ENCODE measurements around the gene ARID1B. TPM values are rescaled to one million over a fixed set of nuclear protein-coding genes. Genes with fewer than 3 reads are reported as not detected.

ARID1B gene
- total and polyA plus RNA-seq, 9 of the 15 experiments (the other 6 are each of a cell fraction or from before 2014, with no cell fraction given) = 12.5 to 50.5 (median 25.8) TPM

DNA sequence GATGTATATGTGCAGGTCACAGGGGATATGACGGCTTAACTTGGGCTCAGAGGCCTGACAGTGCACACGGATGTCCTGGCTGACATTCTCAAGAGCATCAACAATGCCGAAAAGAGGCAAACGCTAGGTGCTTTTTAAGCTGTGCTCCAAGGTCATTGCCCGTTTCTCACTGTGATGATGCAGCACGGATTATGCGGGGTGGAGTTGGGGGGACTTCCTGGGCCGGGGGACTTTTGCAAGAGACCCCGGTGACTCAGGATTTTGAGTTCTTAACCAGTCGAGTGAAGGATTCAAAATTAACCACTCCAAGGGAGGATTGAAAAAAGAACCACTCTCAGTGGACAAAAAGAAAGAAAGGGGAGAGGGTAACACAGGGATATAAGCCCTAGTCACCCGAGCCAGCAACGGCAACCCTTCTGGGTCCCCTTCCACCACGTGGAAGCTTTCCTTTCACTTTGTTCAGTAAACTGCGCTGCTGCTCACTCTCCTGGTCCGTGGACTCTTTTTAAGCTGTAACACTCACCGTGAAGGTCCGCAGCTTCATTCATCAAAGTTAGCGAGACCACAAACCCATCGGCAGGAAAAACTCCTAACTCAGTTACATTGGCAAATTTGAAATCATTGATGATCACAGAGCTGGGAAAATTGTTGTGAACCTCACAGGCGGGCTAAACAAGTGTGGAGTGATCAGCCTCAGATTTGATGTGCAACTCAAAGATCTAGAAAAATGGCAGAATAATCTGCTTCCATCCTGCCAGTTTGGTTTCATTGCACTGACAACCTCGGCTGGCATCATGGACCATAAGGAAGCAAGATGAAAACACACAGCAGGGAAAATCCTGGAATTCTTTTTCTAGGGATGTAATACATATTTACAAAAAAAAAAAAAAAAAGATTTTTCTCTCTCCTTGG, 199.3 kb downstream of the ARID1B start:
- Histone ChIP-seq H3K9me3 (replicated peaks; ENCODE audit: control insufficient read depth, insufficient read depth, low read depth, low read length) (no peaks in the 10 kb centered on the region; the same call in 1 of the 2 replicates), H3K79me2 (ENCODE audit: control insufficient read depth, insufficient read depth, low read length) (peaks cover 55% of the 10 kb centered on the region), H3K36me3 (ENCODE audit: control insufficient read depth, insufficient read depth, low read length) (no peaks in the 10 kb centered on the region), H3K4me2 (ENCODE audit: insufficient read depth, low read length) (0 out of 2 replicates have a peak overlapping the region, but pooled peaks have one; percentile 17), H3K27me3 (ENCODE audit: control insufficient read depth in 2 of 2, insufficient read depth in 2 of 2, low read length in 2 of 2) (no peaks in the 10 kb centered on the region), H3K9ac (ENCODE audit: insufficient read depth in 1 of 2, low read depth in 2 of 2, low read length in 2 of 2) (no peak overlapping the region), H4K20me1 (replicated peaks; ENCODE audit: control insufficient read depth, insufficient read depth, low read length) (peaks cover 11% of the 10 kb centered on the region), H3K4me3 (no peak overlapping the region), H3K9me1 (ENCODE audit: control insufficient read depth, insufficient read depth, low read length) (peaks cover 4% of the 10 kb centered on the region), H2AFZ (ENCODE audit: low read depth, low read length) (no peak overlapping the region), H3K4me1 (replicated peaks in 1 of 2; ENCODE audit: control insufficient read depth in 2 of 2, insufficient read depth in 2 of 2, low read length in 2 of 2) (peaks cover 0 to 2% of the 10 kb centered on the region in 2 experiments; a peak in 2 of 5 replicates), H3K27ac (ENCODE audit: extremely low read depth, low read depth, low read length) (no peak overlapping the region)
- DNase-seq (ENCODE audit: extremely low read depth in 1 of 4, low spot score in 3 of 4) = no peak
- POLR2A ChIA-PET = interaction anchor here (0.6 kb wide), 1 partner anchor 571 kb away, joined by 4 read pairs; no protein-coding TSS in a partner anchor
- in situ Hi-C loops (cut with MboI) = no loop called here
- 69% methylated on average over 21 of the region's 21 CpGs for WGBS (ENCODE audit: insufficient coverage, low coverage, missing lambda C conversion rate)
- intact Hi-C loops (cut with micrococcal nuclease) = no loop called here
- peak; percentile 51 for ATAC-seq
- no TSS peak for BruUV-seq (replicated peaks)
- CTCF ChIA-PET (ENCODE audit: low intra/inter-chr PET ratio) = no interaction called here
- no peak for TF ChIP-seq XRCC5 (IDR thresholded peaks at IDR 0.05; ENCODE audit: low read depth, low read length)
- TF ChIP-seq, protein P1, sequence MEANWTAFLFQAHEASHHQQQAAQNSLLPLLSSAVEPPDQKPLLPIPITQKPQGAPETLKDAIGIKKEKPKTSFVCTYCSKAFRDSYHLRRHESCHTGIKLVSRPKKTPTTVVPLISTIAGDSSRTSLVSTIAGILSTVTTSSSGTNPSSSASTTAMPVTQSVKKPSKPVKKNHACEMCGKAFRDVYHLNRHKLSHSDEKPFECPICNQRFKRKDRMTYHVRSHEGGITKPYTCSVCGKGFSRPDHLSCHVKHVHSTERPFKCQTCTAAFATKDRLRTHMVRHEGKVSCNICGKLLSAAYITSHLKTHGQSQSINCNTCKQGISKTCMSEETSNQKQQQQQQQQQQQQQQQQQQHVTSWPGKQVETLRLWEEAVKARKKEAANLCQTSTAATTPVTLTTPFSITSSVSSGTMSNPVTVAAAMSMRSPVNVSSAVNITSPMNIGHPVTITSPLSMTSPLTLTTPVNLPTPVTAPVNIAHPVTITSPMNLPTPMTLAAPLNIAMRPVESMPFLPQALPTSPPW (CRISPR knock-in tag; IDR thresholded peaks at IDR 0.05) = no peak
- no peak for TF ChIP-seq SOX6 (IDR thresholded peaks at IDR 0.05)
- TF ChIP-seq NFIX (CRISPR knock-in tag; IDR thresholded peaks at IDR 0.05; ENCODE audit: low read depth) = no peak
- no peak for TF ChIP-seq NR4A1 (CRISPR knock-in tag; IDR thresholded peaks at IDR 0.05)
- TF ChIP-seq NR4A1 (tag; IDR thresholded peaks at IDR 0.05) = no peak
- no peak for TF ChIP-seq ZC3H8 (IDR thresholded peaks at IDR 0.05)
- no peak for FAIRE-seq
